Neural cell (in vitro differentiated cells): ENCODE measurements around the gene OR8S1. TPM values are rescaled to one million over a fixed set of nuclear protein-coding genes. Genes with fewer than 3 reads are reported as not detected.

Experiments used
- H2AFZ ChIP-seq: fragments of 200-600, 300-800 bp; sonication (generic), shearing (Covaris generic); 2 replicates; pipeline ENCODE4 v1.6.0; 2014; ENCODE audit warnings: low read depth, mild to moderate bottlenecking, antibody characterized with exemption, low read length, moderate library complexity
- H3F3A ChIP-seq: fragments of 200-600 bp; shearing (Covaris generic); 2 replicates; pipeline ENCODE4 v1.6.1; 2016; ENCODE audit warnings: mild to moderate bottlenecking, moderate library complexity, mixed read lengths, antibody characterized with exemption, low read length; ENCODE audit not compliant: insufficient read depth, poor library complexity, severe bottlenecking
- H3K27ac ChIP-seq: fragments of 200-600, 300-800 bp; sonication (generic), shearing (Covaris generic); 2 replicates; pipeline ENCODE4 v1.5.1; 2014; ENCODE audit warnings: mild to moderate bottlenecking, low read length, moderate library complexity
- H3K27me3 ChIP-seq: fragments of 300-800, 200-600 bp; sonication (generic), shearing (Covaris generic); 2 replicates; pipeline ENCODE4 v1.6.0; 2014; ENCODE audit warnings: mild to moderate bottlenecking, low read depth, low read length, moderate library complexity; ENCODE audit not compliant: insufficient read depth
- H3K36me3 ChIP-seq: fragments of 300-800, 200-600 bp; sonication (generic), shearing (Covaris generic); 2 replicates; pipeline ENCODE4 v1.5.1; 2014; ENCODE audit warnings: mild to moderate bottlenecking, antibody characterized with exemption, low read length, moderate library complexity; ENCODE audit not compliant: insufficient read depth
- H3K4me2 ChIP-seq: fragments of 300-800, 200-600 bp; sonication (generic), shearing (Covaris generic); 2 replicates; pipeline ENCODE4 v1.6.0; 2014; ENCODE audit warnings: mild to moderate bottlenecking, low read length
- H3K4me3 ChIP-seq: fragments of 300-800, 200-600 bp; sonication (generic), shearing (Covaris generic); 2 replicates; pipeline ENCODE4 v1.5.1; 2014; ENCODE audit warnings: mild to moderate bottlenecking, low read length, moderate library complexity
- H3K79me2 ChIP-seq: fragments of 200-600 bp; shearing (Covaris generic); replicated peaks from 2 replicates; pipeline ENCODE4 v1.6.0; 2014; ENCODE audit warnings: mild to moderate bottlenecking, low read length, moderate library complexity; ENCODE audit not compliant: insufficient read depth
- H3K9ac ChIP-seq: fragments of 300-800, 200-600 bp; sonication (generic), shearing (Covaris generic); 2 replicates; pipeline ENCODE4 v1.6.1; 2016; ENCODE audit warnings: mild to moderate bottlenecking, low read length, mixed read lengths
- H3K9me2 ChIP-seq: fragments of 200-600 bp; shearing (Covaris generic); 2 replicates; pipeline ENCODE4 v1.6.1; 2016; ENCODE audit warnings: mild to moderate bottlenecking, low read length, mixed read lengths; ENCODE audit not compliant: insufficient read depth
- H3K9me3 ChIP-seq: fragments of 200-600, 300-800 bp; sonication (generic), shearing (Covaris generic); 2 replicates; pipeline ENCODE4 v1.6.1; 2016; ENCODE audit warnings: mild to moderate bottlenecking, mixed run types, low read length, moderate library complexity, mixed read lengths
- H4K20me1 ChIP-seq: fragments of 200-600 bp; shearing (Covaris generic); 2 replicates; pipeline ENCODE4 v1.6.1; 2016; ENCODE audit warnings: mild to moderate bottlenecking, mixed run types; ENCODE audit not compliant: insufficient read depth
- EP300 ChIP-seq: fragments of 450-650 bp; conservative IDR thresholded peaks from 2 replicates; pipeline ENCODE4 v1.6.1; 2014; ENCODE audit warnings: antibody characterized with exemption, mild to moderate bottlenecking, moderate library complexity; ENCODE audit not compliant: poor library complexity, severe bottlenecking
- EZH2 ChIP-seq: fragments of 200-600, 300-800 bp; shearing (Covaris generic), sonication (generic); IDR thresholded peaks from 2 replicates; pipeline ENCODE4 v1.6.1; 2014; ENCODE audit warnings: antibody characterized with exemption, low read length, borderline replicate concordance, mild to moderate bottlenecking; ENCODE audit not compliant: insufficient read depth, poor library complexity, severe bottlenecking
- MXI1 ChIP-seq: fragments of 450-650 bp; conservative IDR thresholded peaks from 2 replicates; pipeline ENCODE4 v1.6.1; 2014; ENCODE audit warnings: antibody characterized with exemption, mild to moderate bottlenecking; ENCODE audit not compliant: poor library complexity, severe bottlenecking
- POLR2AphosphoS5 ChIP-seq: IDR thresholded peaks from 2 replicates; pipeline ENCODE4 v1.6.1; 2012
- RAD21 ChIP-seq: fragments of 450-650 bp; conservative IDR thresholded peaks from 2 replicates; pipeline ENCODE4 v1.6.1; 2014; ENCODE audit warnings: antibody characterized with exemption, mild to moderate bottlenecking, moderate library complexity
- SMC3 ChIP-seq: fragments of 450-650 bp; conservative IDR thresholded peaks from 2 replicates; pipeline ENCODE4 v1.6.1; 2014; ENCODE audit warnings: antibody characterized with exemption, mild to moderate bottlenecking, moderate library complexity; ENCODE audit not compliant: poor library complexity
- TAF1 ChIP-seq: IDR thresholded peaks from 2 replicates; pipeline ENCODE4 v1.6.1; 2012; ENCODE audit warnings: low read depth
- polyA plus RNA-seq: library from polyadenylated mRNA; depleted of rRNA; stranded (reverse); fragments of >200 nt; gene quantifications from 2 replicates; pipeline ENCODE4 v1.2.3, GENCODE V29; 2014
- TF ChIP-seq, protein P1 (sequence below): fragments of 450-650 bp; IDR thresholded peaks from 2 replicates; pipeline ENCODE4 v1.5.1; 2014; ENCODE audit warnings: antibody characterized with exemption, mild to moderate bottlenecking, moderate library complexity; ENCODE audit not compliant: poor library complexity, severe bottlenecking
- TF ChIP-seq, protein P2 (sequence below): IDR thresholded peaks from 2 replicates; pipeline ENCODE4 v1.6.1; 2012; ENCODE audit warnings: borderline replicate concordance

Gene OR8S1
- polyA plus RNA-seq, 1 donor from 2014 or later = not detected

DNA sequence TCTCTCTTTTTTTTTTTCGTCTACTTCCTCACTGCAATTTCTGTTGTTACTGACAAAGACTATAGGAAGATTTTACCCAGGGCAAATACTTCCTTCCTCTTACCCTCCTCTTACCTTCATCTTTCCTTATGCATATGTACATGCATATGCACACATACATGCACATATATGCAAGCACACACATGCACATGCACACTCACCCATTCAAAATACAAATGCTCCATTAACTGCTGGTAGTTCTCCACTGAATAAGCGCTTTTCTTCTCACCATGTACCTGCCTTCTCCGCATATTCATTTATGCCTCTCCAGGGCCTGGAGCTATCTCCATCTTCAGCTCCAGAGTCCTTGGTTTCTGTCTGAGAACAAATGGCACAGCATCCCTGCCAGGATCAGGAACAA, 42.5 kb upstream of the OR8S1 start:
- Histone ChIP-seq H3K4me3 (no peak overlapping the region), H3K27ac (no peak overlapping the region), H4K20me1 (no peaks in the 10 kb centered on the region), H3K9ac (no peak overlapping the region), H3K79me2 (no peaks in the 10 kb centered on the region), H3K36me3 (no peaks in the 10 kb centered on the region), H3K4me2 (no peak overlapping the region), H3K27me3 (no peaks in the 10 kb centered on the region), H3K9me2 (no peaks in the 10 kb centered on the region), H2AFZ (no peak overlapping the region), H3K9me3 (no peaks in the 10 kb centered on the region), H3F3A (no peaks in the 10 kb centered on the region)
- TF ChIP-seq TAF1 (no peak), SMC3 (no peak), RAD21 (no peak), MXI1 (no peak), EP300 (no peak), EZH2 (no peak), POLR2AphosphoS5 (no peak)
- TF ChIP-seq, protein P1, sequence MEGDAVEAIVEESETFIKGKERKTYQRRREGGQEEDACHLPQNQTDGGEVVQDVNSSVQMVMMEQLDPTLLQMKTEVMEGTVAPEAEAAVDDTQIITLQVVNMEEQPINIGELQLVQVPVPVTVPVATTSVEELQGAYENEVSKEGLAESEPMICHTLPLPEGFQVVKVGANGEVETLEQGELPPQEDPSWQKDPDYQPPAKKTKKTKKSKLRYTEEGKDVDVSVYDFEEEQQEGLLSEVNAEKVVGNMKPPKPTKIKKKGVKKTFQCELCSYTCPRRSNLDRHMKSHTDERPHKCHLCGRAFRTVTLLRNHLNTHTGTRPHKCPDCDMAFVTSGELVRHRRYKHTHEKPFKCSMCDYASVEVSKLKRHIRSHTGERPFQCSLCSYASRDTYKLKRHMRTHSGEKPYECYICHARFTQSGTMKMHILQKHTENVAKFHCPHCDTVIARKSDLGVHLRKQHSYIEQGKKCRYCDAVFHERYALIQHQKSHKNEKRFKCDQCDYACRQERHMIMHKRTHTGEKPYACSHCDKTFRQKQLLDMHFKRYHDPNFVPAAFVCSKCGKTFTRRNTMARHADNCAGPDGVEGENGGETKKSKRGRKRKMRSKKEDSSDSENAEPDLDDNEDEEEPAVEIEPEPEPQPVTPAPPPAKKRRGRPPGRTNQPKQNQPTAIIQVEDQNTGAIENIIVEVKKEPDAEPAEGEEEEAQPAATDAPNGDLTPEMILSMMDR = no peak
- TF ChIP-seq, protein P2, sequence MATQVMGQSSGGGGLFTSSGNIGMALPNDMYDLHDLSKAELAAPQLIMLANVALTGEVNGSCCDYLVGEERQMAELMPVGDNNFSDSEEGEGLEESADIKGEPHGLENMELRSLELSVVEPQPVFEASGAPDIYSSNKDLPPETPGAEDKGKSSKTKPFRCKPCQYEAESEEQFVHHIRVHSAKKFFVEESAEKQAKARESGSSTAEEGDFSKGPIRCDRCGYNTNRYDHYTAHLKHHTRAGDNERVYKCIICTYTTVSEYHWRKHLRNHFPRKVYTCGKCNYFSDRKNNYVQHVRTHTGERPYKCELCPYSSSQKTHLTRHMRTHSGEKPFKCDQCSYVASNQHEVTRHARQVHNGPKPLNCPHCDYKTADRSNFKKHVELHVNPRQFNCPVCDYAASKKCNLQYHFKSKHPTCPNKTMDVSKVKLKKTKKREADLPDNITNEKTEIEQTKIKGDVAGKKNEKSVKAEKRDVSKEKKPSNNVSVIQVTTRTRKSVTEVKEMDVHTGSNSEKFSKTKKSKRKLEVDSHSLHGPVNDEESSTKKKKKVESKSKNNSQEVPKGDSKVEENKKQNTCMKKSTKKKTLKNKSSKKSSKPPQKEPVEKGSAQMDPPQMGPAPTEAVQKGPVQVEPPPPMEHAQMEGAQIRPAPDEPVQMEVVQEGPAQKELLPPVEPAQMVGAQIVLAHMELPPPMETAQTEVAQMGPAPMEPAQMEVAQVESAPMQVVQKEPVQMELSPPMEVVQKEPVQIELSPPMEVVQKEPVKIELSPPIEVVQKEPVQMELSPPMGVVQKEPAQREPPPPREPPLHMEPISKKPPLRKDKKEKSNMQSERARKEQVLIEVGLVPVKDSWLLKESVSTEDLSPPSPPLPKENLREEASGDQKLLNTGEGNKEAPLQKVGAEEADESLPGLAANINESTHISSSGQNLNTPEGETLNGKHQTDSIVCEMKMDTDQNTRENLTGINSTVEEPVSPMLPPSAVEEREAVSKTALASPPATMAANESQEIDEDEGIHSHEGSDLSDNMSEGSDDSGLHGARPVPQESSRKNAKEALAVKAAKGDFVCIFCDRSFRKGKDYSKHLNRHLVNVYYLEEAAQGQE = no peak

DNA sequence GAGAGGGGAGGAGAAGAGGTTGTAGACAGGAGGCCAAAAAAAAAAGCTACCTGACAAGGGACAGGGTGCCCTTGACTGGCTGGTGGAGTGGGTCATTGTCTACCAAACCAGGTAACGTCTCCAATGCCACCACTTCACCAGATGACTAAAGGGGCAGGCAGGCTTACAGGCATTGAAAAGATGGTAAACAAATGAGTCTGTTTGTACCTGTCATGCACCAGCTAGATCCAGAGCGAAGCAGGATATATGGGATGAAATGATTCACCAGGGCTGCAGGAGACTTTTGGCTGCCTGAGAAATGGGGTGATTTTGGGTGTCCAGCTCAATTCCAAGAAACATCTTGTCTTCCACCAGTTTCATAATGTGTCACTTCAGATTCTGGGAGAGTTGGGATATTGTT, 39.2 kb upstream of the OR8S1 start:
- Histone ChIP-seq H3F3A (no peaks in the 10 kb centered on the region), H3K27me3 (no peaks in the 10 kb centered on the region)
- TF ChIP-seq TAF1 (no peak), POLR2AphosphoS5 (no peak), EP300 (no peak)

DNA sequence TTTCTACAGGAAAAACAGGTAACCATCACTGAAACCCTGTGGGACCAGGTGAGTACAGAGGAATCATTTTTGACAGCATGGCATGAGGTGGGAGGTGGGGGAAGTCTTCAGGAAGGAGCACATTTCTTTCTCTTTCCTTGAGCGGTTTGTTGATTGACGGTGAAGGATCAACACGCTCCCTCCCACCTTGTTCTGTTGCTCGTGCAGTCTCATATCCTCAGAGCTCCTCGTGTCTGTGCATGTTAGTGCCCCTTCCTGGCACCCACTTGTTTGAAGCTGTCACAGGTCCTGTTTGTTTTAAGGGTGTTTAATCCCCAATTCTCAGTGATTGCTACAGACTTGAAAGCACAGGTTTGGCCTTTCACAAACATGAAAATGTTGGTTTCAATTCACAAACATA, 38.8 kb upstream of the OR8S1 start:
- H3K9me2 ChIP-seq = no peaks in the 10 kb centered on the region
- H3F3A ChIP-seq = no peaks in the 10 kb centered on the region
- no peak overlapping the region for H2AFZ ChIP-seq
- H3K4me3 ChIP-seq = no peak overlapping the region
- H3K27me3 ChIP-seq = no peaks in the 10 kb centered on the region
- H3K79me2 ChIP-seq = no peaks in the 10 kb centered on the region
- H3K27ac ChIP-seq = no peak overlapping the region
- H3K4me2 ChIP-seq = no peak overlapping the region
- H4K20me1 ChIP-seq = no peaks in the 10 kb centered on the region
- TF ChIP-seq, protein P2 = no peak
- TF ChIP-seq RAD21 = no peak
- no peak for TF ChIP-seq MXI1
- TF ChIP-seq TAF1 = no peak
- no peak for TF ChIP-seq POLR2AphosphoS5
- no peak for TF ChIP-seq SMC3
- TF ChIP-seq EZH2 = no peak
- TF ChIP-seq, protein P1 = no peak
- TF ChIP-seq EP300 = no peak
- H3K36me3 ChIP-seq = no peaks in the 10 kb centered on the region
- no peaks in the 10 kb centered on the region for H3K9me3 ChIP-seq
- no peak overlapping the region for H3K9ac ChIP-seq

More for the DNA sequence above, 39.2 kb upstream of the OR8S1 start:
- Histone ChIP-seq H3K9me3 (no peaks in the 10 kb centered on the region), H3K9me2 (no peaks in the 10 kb centered on the region), H3K4me2 (no peak overlapping the region), H4K20me1 (no peaks in the 10 kb centered on the region), H3K4me3 (no peak overlapping the region), H3K9ac (no peak overlapping the region), H2AFZ (no peak overlapping the region), H3K27ac (no peak overlapping the region), H3K79me2 (no peaks in the 10 kb centered on the region), H3K36me3 (no peaks in the 10 kb centered on the region)
